Fibroblast of lung (primary cell): ENCODE results near the gene PIK3R1. TPM values are rescaled to one million over a fixed set of nuclear protein-coding genes. Genes with fewer than 3 reads are reported as not detected.

ENCODE experiments used
- DNase-seq, 2 donors: peaks; one replicate each; pipeline versions ENCODE4 v3.0.0 to v3.0.0-alpha.2; 2010; ENCODE audit warnings: low read depth in 2 of 2
- H2AFZ ChIP-seq: 2 replicates; pipeline ENCODE4 v1.5.1; 2012; ENCODE audit warnings: low read length, control low read depth, inconsistent platforms
- H3K27ac ChIP-seq: 2 replicates; pipeline ENCODE4 v1.5.1; 2011; ENCODE audit warnings: low read length, control low read depth; ENCODE audit not compliant: insufficient read depth
- H3K27me3 ChIP-seq: 2 replicates; pipeline ENCODE4 v1.5.1; 2011; ENCODE audit warnings: mild to moderate bottlenecking, low read length; ENCODE audit not compliant: control insufficient read depth, insufficient read depth
- H3K36me3 ChIP-seq: 2 replicates; pipeline ENCODE4 v1.5.1; 2011; ENCODE audit warnings: low read length; ENCODE audit not compliant: control insufficient read depth, insufficient read depth
- H3K4me1 ChIP-seq: 2 replicates; pipeline ENCODE4 v1.5.1; 2011; ENCODE audit warnings: low read length; ENCODE audit not compliant: control insufficient read depth, insufficient read depth; ENCODE audit errors: extremely low read depth
- H3K4me2 ChIP-seq: 2 replicates; pipeline ENCODE4 v1.5.1; 2011; ENCODE audit warnings: low read length, control low read depth; ENCODE audit not compliant: insufficient read depth; ENCODE audit errors: extremely low read depth
- H3K4me3 ChIP-seq, 4 experiments: fragments of 200-600 bp in 1 of 4; sonication (generic) in 1 of 4; replicated peaks in 1 of 4; 2 replicates each; pipeline ENCODE4 v1.5.1; 2011 to 2016; ENCODE audit warnings: low read length in 4 of 4, low read depth in 3 of 4, mild to moderate bottlenecking in 3 of 4, control low read depth in 2 of 4, inconsistent platforms in 1 of 4, mixed read lengths in 1 of 4; ENCODE audit not compliant: insufficient read depth in 1 of 4; ENCODE audit errors: control extremely low read depth in 1 of 4
- H3K79me2 ChIP-seq: 2 replicates; pipeline ENCODE4 v1.5.1; 2012; ENCODE audit warnings: mild to moderate bottlenecking, low read length, inconsistent platforms; ENCODE audit not compliant: control insufficient read depth, insufficient read depth
- H3K9ac ChIP-seq: 2 replicates; pipeline ENCODE4 v1.5.1; 2011; ENCODE audit warnings: mild to moderate bottlenecking, low read length, control low read depth; ENCODE audit not compliant: insufficient read depth
- H3K9me3 ChIP-seq: 2 replicates; pipeline ENCODE4 v1.5.1; 2012; ENCODE audit warnings: low read depth, low read length; ENCODE audit not compliant: control insufficient read depth, insufficient read depth
- H4K20me1 ChIP-seq: 2 replicates; pipeline ENCODE4 v1.5.1; 2011; ENCODE audit warnings: low read length; ENCODE audit not compliant: control insufficient read depth, insufficient read depth; ENCODE audit errors: extremely low read depth
- EZH2 ChIP-seq: IDR thresholded peaks from 2 replicates; pipeline ENCODE4 v1.5.1; 2012; ENCODE audit warnings: low read length, control low read depth, mild to moderate bottlenecking; ENCODE audit errors: missing control alignments
- polyA plus RNA-seq, 2 donors: library from polyadenylated mRNA; depleted of rRNA in 1 of 2; stranded (reverse) in 1 of 2; unstranded in 1 of 2; fragments of >200 nt; gene quantifications; 2 replicates each; pipeline ENCODE4 v1.2.1, GENCODE V29; 2011 to 2012; ENCODE audit warnings: missing spikeins in 1 of 2
- total RNA-seq: library from RNA; depleted of rRNA; stranded (reverse); fragments of >200 nt; gene quantifications from 2 replicates; pipeline ENCODE4 v1.2.1, GENCODE V29; 2014
- TF ChIP-seq, protein P1 (sequence below), 2 donors: IDR thresholded peaks in 1 of 2; conservative IDR thresholded peaks in 1 of 2; 1 replicate in 1 of 2; 2 replicates in 1 of 2; pipeline ENCODE4 v1.5.1; 2011 to 2012; ENCODE audit warnings: low read length in 2 of 2, control low read depth in 1 of 2, inconsistent platforms in 1 of 2, low read depth in 1 of 2, mild to moderate bottlenecking in 1 of 2

Gene PIK3R1
- total and polyA plus RNA-seq, 2 donors (not counting 1 experiment from before 2014, with no cell fraction given), result 17.7 to 36.3 TPM

DNA sequence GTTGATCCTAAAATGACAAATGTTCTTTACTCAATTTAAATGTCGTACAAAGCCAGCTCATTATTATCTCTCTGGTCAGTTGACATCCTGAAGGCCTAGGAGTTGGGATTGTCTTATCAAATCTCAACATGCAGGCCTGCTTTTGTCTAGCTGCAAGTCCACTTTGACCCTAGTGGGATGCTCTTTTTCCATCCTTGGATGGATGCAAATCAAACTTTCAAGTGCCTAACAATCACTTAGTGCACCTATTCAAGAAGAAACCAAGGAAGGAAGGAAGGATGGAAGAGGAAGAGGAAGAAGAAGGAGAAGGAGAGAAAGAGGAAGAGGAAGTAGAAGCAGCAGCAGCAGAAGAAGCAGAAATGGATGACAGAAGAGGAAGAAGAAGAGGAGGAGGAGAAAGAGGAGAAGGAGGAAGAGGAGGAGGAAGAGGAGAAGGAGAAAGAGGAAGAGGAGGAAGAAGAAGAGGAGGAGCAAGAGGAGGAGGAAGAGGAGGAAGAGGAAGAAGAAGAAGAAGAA is 109.6 kb downstream of the PIK3R1 start:
- no peak overlapping the region for H3K4me2 ChIP-seq
- no peak overlapping the region for H3K27ac ChIP-seq
- H3K9ac ChIP-seq, result no peak overlapping the region
- no peaks in the 10 kb centered on the region for H3K79me2 ChIP-seq
- H3K4me1 ChIP-seq, result peaks cover 4% of the 10 kb centered on the region
- DNase-seq, result no peak
- H3K9me3 ChIP-seq, result no peaks in the 10 kb centered on the region
- no peak overlapping the region for H3K4me3 ChIP-seq
- TF ChIP-seq, protein P1, sequence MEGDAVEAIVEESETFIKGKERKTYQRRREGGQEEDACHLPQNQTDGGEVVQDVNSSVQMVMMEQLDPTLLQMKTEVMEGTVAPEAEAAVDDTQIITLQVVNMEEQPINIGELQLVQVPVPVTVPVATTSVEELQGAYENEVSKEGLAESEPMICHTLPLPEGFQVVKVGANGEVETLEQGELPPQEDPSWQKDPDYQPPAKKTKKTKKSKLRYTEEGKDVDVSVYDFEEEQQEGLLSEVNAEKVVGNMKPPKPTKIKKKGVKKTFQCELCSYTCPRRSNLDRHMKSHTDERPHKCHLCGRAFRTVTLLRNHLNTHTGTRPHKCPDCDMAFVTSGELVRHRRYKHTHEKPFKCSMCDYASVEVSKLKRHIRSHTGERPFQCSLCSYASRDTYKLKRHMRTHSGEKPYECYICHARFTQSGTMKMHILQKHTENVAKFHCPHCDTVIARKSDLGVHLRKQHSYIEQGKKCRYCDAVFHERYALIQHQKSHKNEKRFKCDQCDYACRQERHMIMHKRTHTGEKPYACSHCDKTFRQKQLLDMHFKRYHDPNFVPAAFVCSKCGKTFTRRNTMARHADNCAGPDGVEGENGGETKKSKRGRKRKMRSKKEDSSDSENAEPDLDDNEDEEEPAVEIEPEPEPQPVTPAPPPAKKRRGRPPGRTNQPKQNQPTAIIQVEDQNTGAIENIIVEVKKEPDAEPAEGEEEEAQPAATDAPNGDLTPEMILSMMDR (conservative IDR thresholded peaks at IDR 0.05 in 1 of 2, IDR thresholded peaks at IDR 0.05 in 1 of 2; ENCODE audit: low read depth in 1 of 2, low read length in 2 of 2), result no peak
- no peak for TF ChIP-seq EZH2
- H3K36me3 ChIP-seq, result no peaks in the 10 kb centered on the region
- no peaks in the 10 kb centered on the region for H4K20me1 ChIP-seq
- H2AFZ ChIP-seq, result no peak overlapping the region
- no peaks in the 10 kb centered on the region for H3K27me3 ChIP-seq

DNA sequence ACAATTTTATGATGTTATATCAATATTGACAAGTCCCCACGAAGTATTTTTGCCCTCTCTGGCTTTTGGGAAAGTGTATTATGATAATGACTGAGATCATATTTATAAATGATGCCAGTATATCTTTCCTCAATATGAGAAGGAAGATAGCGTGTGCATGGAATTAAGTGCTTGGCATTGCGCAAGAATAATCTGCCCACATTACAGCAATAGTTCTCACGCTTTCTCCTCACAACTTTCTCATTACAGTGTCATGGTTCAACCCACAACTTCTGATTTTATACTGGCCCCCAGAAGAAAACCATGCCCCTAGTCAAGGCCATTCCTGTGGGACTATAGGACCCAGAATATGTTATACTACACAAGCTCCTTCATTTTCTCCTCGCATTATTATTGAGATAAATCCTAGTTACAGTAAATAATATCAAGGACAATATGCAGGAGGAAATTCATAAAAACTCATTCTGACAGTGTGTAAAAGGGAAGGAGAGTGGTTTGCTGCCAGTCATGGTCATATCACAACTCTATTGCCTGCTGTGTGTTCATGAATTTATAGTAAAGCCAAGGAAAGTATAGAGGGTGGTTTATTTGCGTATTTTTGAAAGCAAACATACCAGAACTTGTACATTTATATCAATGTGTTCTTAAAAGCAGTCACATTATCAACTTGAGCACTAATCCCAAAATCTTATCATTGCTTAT is 114.1 kb downstream of the PIK3R1 start:
- no peak overlapping the region for H3K4me3 ChIP-seq
- no peaks in the 10 kb centered on the region for H3K9me3 ChIP-seq
- no peak overlapping the region for H3K9ac ChIP-seq
- H3K36me3 ChIP-seq, result no peaks in the 10 kb centered on the region
- H3K27me3 ChIP-seq, result no peaks in the 10 kb centered on the region
- no peak overlapping the region for H3K27ac ChIP-seq
- DNase-seq, result peak in 1 of 2 donors; percentile 47
- H3K4me2 ChIP-seq, result no peak overlapping the region
- H4K20me1 ChIP-seq, result no peaks in the 10 kb centered on the region
- no peak for TF ChIP-seq EZH2
- TF ChIP-seq, protein P1 (conservative IDR thresholded peaks at IDR 0.05 in 1 of 2, IDR thresholded peaks at IDR 0.05 in 1 of 2; ENCODE audit: low read depth in 1 of 2, low read length in 2 of 2), result no peak
- H3K79me2 ChIP-seq, result no peaks in the 10 kb centered on the region
- no peak overlapping the region for H2AFZ ChIP-seq
- H3K4me1 ChIP-seq, result peaks cover 8% of the 10 kb centered on the region

DNA sequence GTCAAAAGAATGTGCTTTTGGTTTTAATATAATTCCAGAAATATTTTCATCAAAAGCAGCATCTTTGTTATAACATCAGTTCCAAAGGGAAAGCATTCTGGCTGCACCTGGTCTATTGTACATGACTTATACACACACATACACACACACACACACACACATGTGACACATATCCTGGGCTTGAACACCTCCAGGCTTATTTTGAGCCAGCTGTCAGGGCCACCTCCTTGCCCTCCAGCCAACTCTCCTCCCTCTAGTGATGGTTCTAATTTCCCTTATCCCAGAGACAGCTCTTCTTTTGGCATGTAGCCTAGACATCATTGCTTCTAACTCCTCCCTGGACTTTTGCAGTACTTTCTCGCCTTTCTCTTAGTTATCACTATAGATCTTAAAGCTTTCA is 115.0 kb downstream of the PIK3R1 start:
- Histone ChIP-seq H3K9ac (no peak overlapping the region), H2AFZ (no peak overlapping the region), H3K27me3 (no peaks in the 10 kb centered on the region), H3K36me3 (no peaks in the 10 kb centered on the region), H3K9me3 (no peaks in the 10 kb centered on the region), H3K27ac (no peak overlapping the region), H4K20me1 (no peaks in the 10 kb centered on the region), H3K4me2 (no peak overlapping the region), H3K79me2 (no peaks in the 10 kb centered on the region), H3K4me3 (no peak overlapping the region), H3K4me1 (peaks cover 8% of the 10 kb centered on the region)
- peak in 1 of 2 donors; percentile 51 for DNase-seq
- TF ChIP-seq, protein P1 (conservative IDR thresholded peaks at IDR 0.05 in 1 of 2, IDR thresholded peaks at IDR 0.05 in 1 of 2; ENCODE audit: low read depth in 1 of 2, low read length in 2 of 2), result no peak
- no peak for TF ChIP-seq EZH2
